Measurements from ENCODE around the gene RECK. TPM values are rescaled to one million over a fixed set of nuclear protein-coding genes. Genes with fewer than 3 reads are reported as not detected.
"Not testable (repeated sequence)": the region's sequence is repeated elsewhere in the genome, so short reads cannot be mapped to it uniquely, and the experiment has no call there.

The RECK gene, protein sequence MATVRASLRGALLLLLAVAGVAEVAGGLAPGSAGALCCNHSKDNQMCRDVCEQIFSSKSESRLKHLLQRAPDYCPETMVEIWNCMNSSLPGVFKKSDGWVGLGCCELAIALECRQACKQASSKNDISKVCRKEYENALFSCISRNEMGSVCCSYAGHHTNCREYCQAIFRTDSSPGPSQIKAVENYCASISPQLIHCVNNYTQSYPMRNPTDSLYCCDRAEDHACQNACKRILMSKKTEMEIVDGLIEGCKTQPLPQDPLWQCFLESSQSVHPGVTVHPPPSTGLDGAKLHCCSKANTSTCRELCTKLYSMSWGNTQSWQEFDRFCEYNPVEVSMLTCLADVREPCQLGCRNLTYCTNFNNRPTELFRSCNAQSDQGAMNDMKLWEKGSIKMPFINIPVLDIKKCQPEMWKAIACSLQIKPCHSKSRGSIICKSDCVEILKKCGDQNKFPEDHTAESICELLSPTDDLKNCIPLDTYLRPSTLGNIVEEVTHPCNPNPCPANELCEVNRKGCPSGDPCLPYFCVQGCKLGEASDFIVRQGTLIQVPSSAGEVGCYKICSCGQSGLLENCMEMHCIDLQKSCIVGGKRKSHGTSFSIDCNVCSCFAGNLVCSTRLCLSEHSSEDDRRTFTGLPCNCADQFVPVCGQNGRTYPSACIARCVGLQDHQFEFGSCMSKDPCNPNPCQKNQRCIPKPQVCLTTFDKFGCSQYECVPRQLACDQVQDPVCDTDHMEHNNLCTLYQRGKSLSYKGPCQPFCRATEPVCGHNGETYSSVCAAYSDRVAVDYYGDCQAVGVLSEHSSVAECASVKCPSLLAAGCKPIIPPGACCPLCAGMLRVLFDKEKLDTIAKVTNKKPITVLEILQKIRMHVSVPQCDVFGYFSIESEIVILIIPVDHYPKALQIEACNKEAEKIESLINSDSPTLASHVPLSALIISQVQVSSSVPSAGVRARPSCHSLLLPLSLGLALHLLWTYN
- total RNA-seq (10 to 100 TPM in 1 of 2 experiments, 1 to 10 TPM in 1; 9.8 to 12.1 TPM), polyA plus RNA-seq (10 to 100 TPM; 13.2 to 14.8 (median 13.5) TPM), total RNA-seq (6.7 to 24.7 (median 15.8) reads per million in 6 experiments)

DNA sequence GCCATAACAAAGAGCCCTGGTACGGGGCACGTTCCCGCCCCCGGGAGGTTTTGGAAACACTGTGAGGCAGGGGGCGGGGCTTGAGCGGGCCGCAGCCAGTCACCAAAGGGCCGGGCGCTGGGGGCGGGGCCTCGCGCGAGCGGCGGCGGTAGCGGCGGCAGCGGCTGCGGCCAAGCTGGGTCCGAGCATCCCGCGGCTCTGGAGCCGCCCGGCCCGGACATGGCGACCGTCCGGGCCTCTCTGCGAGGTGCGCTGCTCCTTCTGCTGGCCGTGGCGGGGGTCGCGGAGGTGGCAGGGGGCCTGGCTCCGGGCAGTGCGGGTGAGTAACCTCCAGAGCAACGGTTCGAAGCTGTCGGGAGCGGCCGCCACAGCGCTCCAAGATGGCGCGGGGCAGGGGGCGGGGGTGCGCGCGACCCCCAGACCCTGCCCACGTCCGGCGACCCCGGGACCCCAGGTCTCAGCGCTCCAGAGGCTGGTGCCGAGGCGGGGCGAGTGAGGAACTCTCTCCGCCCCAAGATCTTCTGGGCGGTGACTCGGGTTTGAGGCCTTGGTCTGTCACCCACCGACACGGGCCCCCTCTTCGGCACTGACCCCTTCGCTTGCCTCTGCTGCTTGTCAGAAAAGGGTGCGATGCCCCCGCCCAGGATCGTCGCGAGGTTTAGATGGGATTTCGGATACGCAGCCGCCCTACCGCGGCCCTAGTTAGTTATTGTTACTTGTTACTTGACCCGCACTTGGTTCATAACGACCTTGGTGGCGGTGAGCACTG, at the start of gene RECK:
RECK (plus strand) TSS at position 134 of the 769 bp plus-strand sequence; CDS start at position 220, 86 bp downstream.
- Mint-ChIP-seq H3K27ac (peak within 1 kb of the TSS; percentile 20 to 95 (median 87)), H3K36me3 (no peaks in the 10 kb centered on the region), H3K9me3 (no peaks in the 10 kb centered on the region), H3K27me3 (peaks cover 0 to 7% (median 0%) of the 10 kb centered on the region in 5 donors), H3K4me3 (peak within 1 kb of the TSS; percentile 81 to 98 (median 94)), H3K4me1 (peaks cover 26 to 48% (median 46%) of the 10 kb centered on the region in 4 donors)
- ATAC-seq (peak; percentile 92 to 93), DNase-seq (peak; percentile 73 to 90 (median 82))
- POLR2A ChIA-PET: interaction anchor here (0.6 kb wide), 3 partner anchors 65 to 965 kb away, joined by 3 to 9 read pairs (median 4); partner anchors contain the start of gene CLTA

DNA sequence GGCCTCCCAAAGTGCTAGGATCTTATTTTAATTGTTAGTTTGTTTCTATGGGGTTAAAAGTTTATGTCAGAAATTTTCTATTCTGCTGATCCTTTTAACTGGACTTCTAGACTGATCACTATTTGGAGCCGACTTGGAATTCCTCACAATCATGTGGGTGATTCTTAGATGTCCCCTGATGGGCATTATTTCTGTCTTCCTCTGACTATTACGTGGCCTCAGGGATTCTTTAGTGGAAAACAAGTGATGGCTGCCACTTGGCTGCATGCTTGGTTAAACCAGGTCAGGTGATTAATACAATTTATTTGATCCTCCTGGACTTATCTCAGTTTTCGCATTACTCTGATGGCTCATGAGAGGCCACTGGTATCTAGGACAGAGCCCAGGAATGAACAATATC, 46.6 kb upstream of the RECK start:
- no peak overlapping the region for H3K4me3 Mint-ChIP-seq
- peaks cover 13 to 46% (median 21%) of the 10 kb centered on the region in 5 donors for H3K27me3 Mint-ChIP-seq
- POLR2A ChIA-PET: no interaction called here
- H3K27ac Mint-ChIP-seq: no peak overlapping the region
- no peaks in the 10 kb centered on the region for H3K36me3 Mint-ChIP-seq
- no peaks in the 10 kb centered on the region for H3K4me1 Mint-ChIP-seq
- DNase-seq: no peak
- H3K9me3 Mint-ChIP-seq: no peaks in the 10 kb centered on the region
- ATAC-seq: no peak

DNA sequence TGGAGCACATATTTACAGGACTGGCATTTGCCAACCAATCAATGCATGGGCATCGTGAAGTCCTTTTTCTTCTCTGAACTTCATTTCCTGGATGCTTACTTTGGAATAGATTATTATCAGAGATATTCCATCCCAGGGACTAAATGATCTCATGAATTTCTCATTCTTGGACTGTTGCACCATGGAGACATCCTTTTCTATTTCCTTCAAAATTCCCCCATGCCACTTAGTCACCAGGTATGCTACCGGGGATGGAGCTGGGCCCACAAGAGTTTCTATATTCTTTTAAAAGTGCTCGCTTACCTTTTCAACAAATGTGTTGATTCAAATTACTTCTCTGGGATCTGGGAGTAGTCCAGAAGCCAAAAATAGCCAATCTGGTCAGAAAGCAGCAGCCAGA, 43.6 kb upstream of the RECK start:
- H3K9me3 Mint-ChIP-seq: peaks cover 0 to 11% (median 5%) of the 10 kb centered on the region in 9 donors
- H3K36me3 Mint-ChIP-seq, H3K27ac Mint-ChIP-seq, DNase-seq, H3K4me1 Mint-ChIP-seq, H3K4me3 Mint-ChIP-seq, POLR2A ChIA-PET, ATAC-seq: not testable (repeated sequence)
- H3K27me3 Mint-ChIP-seq: peaks cover 16 to 44% (median 21%) of the 10 kb centered on the region in 5 donors

DNA sequence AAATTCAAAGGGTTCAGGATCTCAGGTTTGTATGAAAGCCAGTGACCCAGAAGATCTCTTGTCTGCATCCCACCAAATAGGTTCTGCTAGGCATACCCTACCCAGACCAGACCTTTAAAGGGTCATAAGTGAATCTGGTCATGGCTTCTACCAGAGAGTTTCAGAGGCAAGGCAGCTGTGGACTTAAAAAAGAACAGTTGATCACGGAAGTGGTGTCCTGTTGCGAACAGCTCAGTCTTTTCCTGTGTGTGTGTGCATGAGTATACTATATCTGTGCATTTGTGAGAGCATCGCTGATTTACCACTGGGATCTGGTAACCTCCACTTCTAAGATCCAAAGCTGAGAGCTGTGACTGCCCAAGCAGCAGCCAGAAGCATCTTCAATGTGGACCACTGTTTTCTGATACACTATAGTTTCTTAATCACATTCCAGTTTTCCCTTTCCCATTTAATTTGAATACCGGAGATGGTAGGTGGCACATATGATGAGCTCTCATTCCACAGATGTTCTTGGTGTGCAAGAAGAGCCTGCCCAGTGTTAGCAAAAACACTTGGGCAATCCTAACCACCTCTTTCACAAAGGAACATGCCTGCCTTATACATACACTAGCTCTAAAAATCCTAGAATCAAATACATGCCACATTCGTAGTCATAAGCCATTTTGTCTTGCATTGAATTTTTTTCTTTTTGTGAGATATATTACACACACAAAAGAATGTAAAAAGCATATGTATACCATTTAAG, 42.6 kb upstream of the RECK start:
- Mint-ChIP-seq H3K4me1 (no peaks in the 10 kb centered on the region), H3K4me3 (no peak overlapping the region), H3K27ac (no peak overlapping the region), H3K36me3 (peaks cover 0 to 18% (median 13%) of the 10 kb centered on the region in 3 donors), H3K27me3 (peaks cover 11 to 44% (median 20%) of the 10 kb centered on the region in 5 donors), H3K9me3 (peaks cover 0 to 20% (median 10%) of the 10 kb centered on the region in 9 donors)
- ATAC-seq (no peak), DNase-seq (no peak)
- POLR2A ChIA-PET: no interaction called here

DNA sequence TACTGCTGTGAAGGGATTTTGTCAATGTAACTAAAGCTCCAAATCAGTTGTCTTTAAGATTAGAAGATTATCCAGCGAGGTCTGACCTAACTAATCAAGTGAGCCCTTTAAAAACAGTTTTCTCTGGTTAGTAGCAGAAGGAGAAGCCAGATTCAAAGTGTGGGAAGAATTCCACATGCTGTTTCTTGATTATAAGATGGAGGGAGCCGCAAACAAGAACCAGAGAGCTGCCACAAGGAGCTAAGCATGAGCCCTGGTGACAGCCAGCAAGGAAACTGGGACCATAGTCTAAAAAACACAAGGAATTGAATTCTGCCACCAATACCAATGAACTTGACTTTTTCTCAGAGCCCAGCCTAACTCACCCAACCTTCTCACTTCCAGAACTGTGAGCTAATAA, 41.8 kb upstream of the RECK start:
- Mint-ChIP-seq H3K9me3 (peaks cover 0 to 20% (median 10%) of the 10 kb centered on the region in 9 donors), H3K27ac (peak overlapping the region in 1 of 10 donors; percentile 3), H3K4me1 (no peaks in the 10 kb centered on the region), H3K36me3 (peaks cover 0 to 18% (median 13%) of the 10 kb centered on the region in 3 donors), H3K4me3 (no peak overlapping the region), H3K27me3 (peaks cover 11 to 45% (median 20%) of the 10 kb centered on the region in 5 donors)
- POLR2A ChIA-PET: no interaction called here
- DNase-seq (no peak), ATAC-seq (no peak)

DNA sequence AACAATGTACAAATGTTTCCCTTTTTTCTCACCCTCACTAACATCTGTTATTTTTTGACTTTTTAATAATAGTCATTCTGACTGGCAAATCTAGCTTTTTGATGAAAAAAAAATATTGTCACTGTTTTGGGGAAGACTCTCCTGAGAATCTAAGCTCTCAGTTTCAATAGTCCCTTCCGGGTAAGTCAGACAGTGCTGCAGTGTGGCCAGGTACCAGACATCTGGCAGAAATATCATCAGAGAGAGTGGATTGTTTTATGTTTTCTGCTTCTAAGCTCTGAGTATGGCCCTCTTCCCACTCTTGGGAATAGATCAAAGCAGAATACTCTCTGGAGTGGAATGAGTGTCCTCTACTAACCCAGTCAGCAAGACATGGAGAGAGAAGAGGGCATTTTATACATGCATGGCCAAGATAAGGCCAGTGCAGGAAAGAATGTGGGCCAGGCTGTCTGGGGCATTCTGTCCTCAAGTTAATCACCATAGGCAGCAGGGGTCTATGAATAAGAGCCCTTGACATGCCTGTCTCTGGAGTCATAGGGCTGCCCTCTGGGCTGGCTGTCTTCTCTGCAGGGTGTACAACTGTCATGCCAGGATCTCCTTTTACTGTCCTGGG, 40.2 kb upstream of the RECK start:
- no peak for DNase-seq
- Mint-ChIP-seq H3K27me3 (peaks cover 14 to 40% (median 22%) of the 10 kb centered on the region in 5 donors), H3K36me3 (peaks cover 0 to 18% (median 13%) of the 10 kb centered on the region in 3 donors), H3K9me3 (peaks cover 0 to 20% (median 10%) of the 10 kb centered on the region in 9 donors), H3K4me3 (no peak overlapping the region), H3K27ac (peak overlapping the region in 1 of 10 donors; percentile 82), H3K4me1 (no peaks in the 10 kb centered on the region)
- no peak for ATAC-seq
- POLR2A ChIA-PET: no interaction called here

DNA sequence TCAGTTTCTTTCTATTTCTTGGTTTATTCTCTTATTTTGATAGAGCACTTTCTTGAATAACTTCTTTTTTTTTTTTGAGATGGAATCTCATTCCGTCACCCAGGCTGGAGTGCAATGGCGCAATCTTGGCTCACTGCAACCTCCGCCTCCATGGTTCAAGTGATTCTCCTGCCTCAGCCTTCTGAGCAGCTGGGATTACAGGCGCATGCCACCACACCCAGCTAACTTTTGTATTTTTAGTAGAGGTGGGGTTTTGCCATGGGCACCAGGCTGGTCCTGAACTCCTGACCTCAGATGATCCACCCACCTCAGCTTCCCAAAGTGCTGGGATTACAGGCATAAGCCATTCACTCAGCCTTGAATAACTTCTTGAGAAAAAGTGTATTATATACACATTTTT, 39.7 kb upstream of the RECK start:
- ATAC-seq, H3K4me1 Mint-ChIP-seq, POLR2A ChIA-PET, DNase-seq, H3K4me3 Mint-ChIP-seq: not testable (repeated sequence)
- Mint-ChIP-seq H3K27me3 (peaks cover 13 to 42% (median 18%) of the 10 kb centered on the region in 5 donors), H3K9me3 (peaks cover 0 to 20% (median 10%) of the 10 kb centered on the region in 9 donors), H3K36me3 (peaks cover 0 to 18% (median 13%) of the 10 kb centered on the region in 3 donors), H3K27ac (peak overlapping the region in 1 of 10 donors; percentile 82)

DNA sequence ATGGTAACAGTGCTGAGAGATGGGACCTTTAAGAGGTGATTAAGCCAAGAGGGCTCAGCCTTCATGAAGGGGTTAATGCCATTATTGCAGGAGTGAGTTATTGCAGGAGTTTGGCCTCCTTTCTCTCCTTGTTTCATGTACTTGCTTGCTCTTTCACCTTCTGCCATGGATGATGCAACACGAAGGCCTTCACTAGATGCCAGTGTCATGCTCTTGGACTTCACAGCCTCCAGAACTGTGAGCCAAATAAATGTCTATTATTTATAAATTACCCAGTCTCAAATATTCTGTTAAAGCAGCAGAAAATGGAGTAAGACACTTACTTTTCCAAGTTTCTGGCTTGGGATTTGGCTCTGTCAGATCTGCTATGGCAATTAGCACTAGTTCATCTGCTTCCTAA, 38.4 kb upstream of the RECK start:
- H3K27ac Mint-ChIP-seq: no peak overlapping the region
- ATAC-seq: no peak

DNA sequence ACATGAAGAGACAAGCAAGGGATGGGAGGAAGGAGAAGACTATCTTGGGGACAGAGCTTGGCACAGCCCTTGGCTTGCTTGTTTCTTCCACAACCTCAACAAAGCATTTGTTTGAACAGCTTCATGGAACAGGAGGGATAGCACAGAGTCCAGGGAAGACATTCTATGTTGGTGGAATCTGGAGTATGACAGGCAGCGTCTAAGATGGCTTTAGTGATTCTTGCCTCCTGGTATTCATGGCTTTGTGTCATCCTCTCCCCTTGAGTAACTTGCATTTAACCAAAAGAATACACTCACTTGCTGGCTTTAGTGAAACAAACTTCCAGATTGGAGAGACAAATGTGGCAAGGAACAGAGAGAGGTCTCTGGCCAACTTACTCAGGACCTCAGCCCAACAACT, 30.8 kb upstream of the RECK start:
- ATAC-seq: no peak
- POLR2A ChIA-PET: no interaction called here
- peaks cover 0 to 10% (median 4%) of the 10 kb centered on the region in 3 donors for H3K36me3 Mint-ChIP-seq
- no peak for DNase-seq
- H3K27ac Mint-ChIP-seq: no peak overlapping the region
- no peak overlapping the region for H3K4me3 Mint-ChIP-seq
- peaks cover 5 to 17% (median 13%) of the 10 kb centered on the region in 4 donors for H3K4me1 Mint-ChIP-seq
- H3K9me3 Mint-ChIP-seq: peaks cover 0 to 10% (median 2%) of the 10 kb centered on the region in 9 donors
- H3K27me3 Mint-ChIP-seq: peaks cover 23 to 52% (median 28%) of the 10 kb centered on the region in 5 donors

More for the DNA sequence above, 38.4 kb upstream of the RECK start:
- Mint-ChIP-seq H3K4me1 (no peaks in the 10 kb centered on the region), H3K9me3 (peaks cover 0 to 20% (median 10%) of the 10 kb centered on the region in 9 donors), H3K4me3 (no peak overlapping the region), H3K27me3 (peaks cover 14 to 49% (median 24%) of the 10 kb centered on the region in 5 donors), H3K36me3 (peaks cover 0 to 18% (median 13%) of the 10 kb centered on the region in 3 donors)
- DNase-seq: no peak
- POLR2A ChIA-PET: no interaction called here

DNA sequence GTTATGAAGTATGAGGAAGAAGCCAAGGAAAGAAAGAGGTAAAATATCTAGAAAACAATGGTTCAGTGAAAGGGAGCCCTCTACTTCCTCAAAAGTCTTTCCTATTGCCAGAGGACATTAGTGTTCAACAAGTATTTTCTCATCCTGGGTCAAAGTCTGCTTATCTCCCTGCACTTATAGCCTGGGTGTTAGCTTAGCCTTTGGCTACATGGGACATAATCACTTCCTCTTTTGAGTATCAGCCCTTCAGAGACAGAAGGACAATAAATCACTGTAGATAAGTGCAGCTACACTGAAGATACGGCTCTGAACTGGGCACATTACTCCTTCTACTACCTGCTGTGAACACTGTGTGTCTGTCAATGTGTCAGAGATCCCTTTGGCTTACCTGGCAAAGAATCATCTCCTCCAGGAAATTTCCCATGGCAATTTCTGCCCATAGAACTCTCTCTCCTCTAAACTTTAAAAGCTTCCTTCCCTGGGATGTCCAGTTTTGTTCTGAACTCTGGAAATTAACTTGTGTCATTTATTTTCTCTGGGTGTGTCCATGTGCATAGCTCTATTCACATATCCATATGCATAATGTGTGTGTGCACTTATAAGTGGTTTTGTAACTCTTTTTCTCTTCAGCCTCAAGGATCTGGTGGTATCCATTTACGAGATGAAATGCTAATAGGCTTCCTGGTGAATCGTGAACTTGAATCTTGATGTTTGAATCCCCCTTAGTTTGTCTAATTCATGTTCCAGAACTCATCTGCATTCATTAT, 30.0 kb upstream of the RECK start:
- Mint-ChIP-seq H3K4me3 (no peak overlapping the region), H3K9me3 (peaks cover 0 to 10% (median 2%) of the 10 kb centered on the region in 9 donors), H3K27me3 (peaks cover 21 to 50% (median 30%) of the 10 kb centered on the region in 5 donors), H3K4me1 (peaks cover 5 to 17% (median 13%) of the 10 kb centered on the region in 4 donors), H3K36me3 (peaks cover 0 to 10% (median 4%) of the 10 kb centered on the region in 3 donors), H3K27ac (no peak overlapping the region)
- no peak for ATAC-seq
- POLR2A ChIA-PET: no interaction called here
- no peak for DNase-seq
